Activated CD4-positive, alpha-beta memory T cell treated with anti-CD3 and anti-CD28 coated beads for 36 hours (primary cell): ENCODE measurements around the gene SNRNP35. TPM values are rescaled to one million over a fixed set of nuclear protein-coding genes. Genes with fewer than 3 reads are reported as not detected.
A peak's percentile ranks its signal among the peaks of the same experiment; 100 is the strongest.
"Not testable (repeated sequence)": the region's sequence is repeated elsewhere in the genome, so short reads cannot be mapped to it uniquely, and the experiment has no call there.

Experiments
- CTCF ChIA-PET: fragments of 350-600 bp; sonication (Branson Sonifier 250); formaldehyde crosslinking; loops from one replicate; lab custom pipeline; 2021; ENCODE audit warnings: antibody characterized with exemption, inconsistent platforms; lab: Charles Lee
- POLR2A ChIA-PET: fragments of 350-600 bp; sonication (Branson Sonifier 250); formaldehyde crosslinking; loops from one replicate; lab custom pipeline; 2021; ENCODE audit warnings: antibody characterized with exemption; lab: Charles Lee
- DNase-seq: peaks from one replicate; pipeline ENCODE4 v3.0.0-alpha.2; 2020
- H3K27ac Mint-ChIP-seq: one replicate; pipeline ENCODE4 v1.8.0; 2021; ENCODE audit warnings: mixed read lengths
- H3K27me3 Mint-ChIP-seq: one replicate; pipeline ENCODE4 v1.8.0; 2021; ENCODE audit warnings: mixed read lengths
- H3K36me3 Mint-ChIP-seq: one replicate; pipeline ENCODE4 v1.8.0; 2021; ENCODE audit warnings: mixed read lengths
- H3K4me1 Mint-ChIP-seq: one replicate; pipeline ENCODE4 v1.8.0; 2021; ENCODE audit warnings: low read depth, mixed read lengths
- H3K4me3 Mint-ChIP-seq: one replicate; pipeline ENCODE4 v1.8.0; 2021; ENCODE audit warnings: mild to moderate bottlenecking, mixed read lengths
- H3K9me3 Mint-ChIP-seq: one replicate; pipeline ENCODE4 v1.8.0; 2021; ENCODE audit warnings: mixed read lengths
- intact Hi-C: fragments of 100-400 bp; cut with micrococcal nuclease; formaldehyde crosslinking; loops from one replicate; pipeline ENCODE4 v1.15.1; 2023
- total RNA-seq, 2 experiments: library from RNA; stranded (reverse); gene quantifications; one replicate each; pipeline ENCODE4 v1.2.3, GENCODE V29; 2021

The SNRNP35 gene
- total RNA-seq, 2 experiments from 2014 or later, result 28.6 to 30.6 TPM

- H3K9me3 Mint-ChIP-seq, result no peaks in the 10 kb centered on the region
- intact Hi-C loops, result loop anchor here (10.0 kb wide), 2 partner anchors 216 to 556 kb away; partner anchors contain the start of genes MPHOSPH9, MTRFR and VPS37B
- H3K36me3 Mint-ChIP-seq, result no peaks in the 10 kb centered on the region
- peaks cover 24% of the 10 kb centered on the region for H3K4me1 Mint-ChIP-seq
- CTCF ChIA-PET, result no interaction called here
- no peak overlapping the region for H3K27ac Mint-ChIP-seq
- no peak overlapping the region for H3K4me3 Mint-ChIP-seq
- DNase-seq, result peak; percentile 8
- POLR2A ChIA-PET, result no interaction called here
- H3K27me3 Mint-ChIP-seq, result no peaks in the 10 kb centered on the region
These were observed 7.3 kb upstream of the SNRNP35 start for GRCh38 chr12:123450636-123451035.

- POLR2A ChIA-PET, result interaction anchor here (0.5 to 0.9 kb wide), 3 partner anchors 10 to 28 kb away, joined by 3 to 5 read pairs (median 4); no protein-coding TSS in a partner anchor
- H3K36me3 Mint-ChIP-seq, H3K9me3 Mint-ChIP-seq, H3K27ac Mint-ChIP-seq, H3K4me3 Mint-ChIP-seq, CTCF ChIA-PET, H3K27me3 Mint-ChIP-seq: not testable (repeated sequence)
- peak; percentile 22 for DNase-seq
- intact Hi-C loops, result loop anchor here (10.0 kb wide), 2 partner anchors 217 to 557 kb away; partner anchors contain the start of genes MPHOSPH9, MTRFR and VPS37B
- peaks cover 15% of the 10 kb centered on the region for H3K4me1 Mint-ChIP-seq
These were observed 5.7 kb upstream of the SNRNP35 start for GRCh38 chr12:123452276-123452550.

GRCh38 chr12:123453165-123453564 lies 4.8 kb upstream of the SNRNP35 start:
- Mint-ChIP-seq H3K4me3 (no peak overlapping the region), H3K9me3 (no peaks in the 10 kb centered on the region), H3K36me3 (peaks cover under 1% of the 10 kb centered on the region), H3K27ac (no peak overlapping the region), H3K4me1 (peaks cover 14% of the 10 kb centered on the region), H3K27me3 (no peaks in the 10 kb centered on the region)
- intact Hi-C loops, result loop anchor here (10.0 kb wide), 2 partner anchors 218 to 558 kb away; partner anchors contain the start of genes MPHOSPH9, MTRFR and VPS37B
- no peak for DNase-seq
- POLR2A ChIA-PET, result no interaction called here
- CTCF ChIA-PET, result no interaction called here

GRCh38 chr12:123463174-123463573 lies 5.2 kb downstream of the SNRNP35 start:
- H3K27ac Mint-ChIP-seq, H3K4me3 Mint-ChIP-seq, DNase-seq, CTCF ChIA-PET, H3K27me3 Mint-ChIP-seq, H3K9me3 Mint-ChIP-seq, intact Hi-C loops, POLR2A ChIA-PET: not testable (repeated sequence)
- peaks cover 27% of the 10 kb centered on the region for H3K4me1 Mint-ChIP-seq
- peaks cover 14% of the 10 kb centered on the region for H3K36me3 Mint-ChIP-seq

- no peaks in the 10 kb centered on the region for H3K27me3 Mint-ChIP-seq
- H3K36me3 Mint-ChIP-seq, result peaks cover 11% of the 10 kb centered on the region
- intact Hi-C loops, result no loop called here
- H3K9me3 Mint-ChIP-seq, result no peaks in the 10 kb centered on the region
- ChIA-PET POLR2A (no interaction called here), CTCF (no interaction called here)
- no peak overlapping the region for H3K4me3 Mint-ChIP-seq
- H3K4me1 Mint-ChIP-seq, result peaks cover 18% of the 10 kb centered on the region
- H3K27ac Mint-ChIP-seq, result no peak overlapping the region
- no peak for DNase-seq
These were observed 7.1 kb downstream of the SNRNP35 start for GRCh38 chr12:123465084-123465483.

GRCh38 chr12:123468786-123469185 lies 10.8 kb downstream of the SNRNP35 start:
- Mint-ChIP-seq H3K27ac (no peak overlapping the region), H3K4me1 (peaks cover 6% of the 10 kb centered on the region), H3K4me3 (no peak overlapping the region), H3K36me3 (peaks cover 13% of the 10 kb centered on the region), H3K9me3 (no peaks in the 10 kb centered on the region), H3K27me3 (no peaks in the 10 kb centered on the region)
- intact Hi-C loops, result no loop called here
- DNase-seq, result no peak
- ChIA-PET CTCF (interaction anchor here (0.6 kb wide), 2 partner anchors 9 to 121 kb away, joined by 3 to 4 read pairs; no protein-coding TSS in a partner anchor), POLR2A (no interaction called here)

GRCh38 chr12:123469978-123470377 lies 12.0 kb downstream of the SNRNP35 start:
- Mint-ChIP-seq H3K36me3 (peaks cover 15% of the 10 kb centered on the region), H3K4me3 (no peak overlapping the region), H3K27me3 (no peaks in the 10 kb centered on the region), H3K9me3 (no peaks in the 10 kb centered on the region), H3K4me1 (peaks cover 13% of the 10 kb centered on the region), H3K27ac (no peak overlapping the region)
- CTCF ChIA-PET, result interaction anchor here (1.1 kb wide), 1 partner anchor 232 kb away, joined by 3 read pairs; no protein-coding TSS in a partner anchor
- POLR2A ChIA-PET, result no interaction called here
- no peak for DNase-seq
- intact Hi-C loops, result no loop called here

GRCh38 chr12:123471374-123472068 lies 13.6 kb downstream of the SNRNP35 start:
- Mint-ChIP-seq H3K4me3 (no peak overlapping the region), H3K36me3 (peaks cover 16% of the 10 kb centered on the region), H3K27ac (no peak overlapping the region), H3K27me3 (no peaks in the 10 kb centered on the region), H3K9me3 (no peaks in the 10 kb centered on the region), H3K4me1 (peaks cover 19% of the 10 kb centered on the region)
- ChIA-PET POLR2A (no interaction called here), CTCF (no interaction called here)
- intact Hi-C loops, result no loop called here
- DNase-seq, result no peak

- no peak overlapping the region for H3K27ac Mint-ChIP-seq
- ChIA-PET POLR2A (no interaction called here), CTCF (no interaction called here)
- H3K4me3 Mint-ChIP-seq, result no peak overlapping the region
- peaks cover 23% of the 10 kb centered on the region for H3K4me1 Mint-ChIP-seq
- H3K27me3 Mint-ChIP-seq, result no peaks in the 10 kb centered on the region
- H3K9me3 Mint-ChIP-seq, result no peaks in the 10 kb centered on the region
- peaks cover 16% of the 10 kb centered on the region for H3K36me3 Mint-ChIP-seq
- intact Hi-C loops, result no loop called here
- no peak for DNase-seq
These were observed 14.5 kb downstream of the SNRNP35 start for GRCh38 chr12:123472438-123472849.

- Mint-ChIP-seq H3K27ac (peak overlapping the region; percentile 78), H3K4me1 (peaks cover 24% of the 10 kb centered on the region), H3K36me3 (peaks cover 15% of the 10 kb centered on the region), H3K9me3 (no peaks in the 10 kb centered on the region), H3K27me3 (no peaks in the 10 kb centered on the region), H3K4me3 (peak overlapping the region; percentile 30)
- no peak for DNase-seq
- ChIA-PET POLR2A (interaction anchor here (1.2 kb wide), 1 partner anchor 15 kb away, joined by 3 read pairs; no protein-coding TSS in a partner anchor), CTCF (interaction anchor here (1.0 kb wide), 1 partner anchor 15 kb away, joined by 3 read pairs; no protein-coding TSS in a partner anchor)
- intact Hi-C loops, result loop anchor here (5.0 kb wide), 1 partner anchor 108 kb away; the partner anchor contains the start of gene TMED2
These were observed 16.7 kb downstream of the SNRNP35 start for GRCh38 chr12:123474485-123475245.

- peak overlapping the region; percentile 30 for H3K4me3 Mint-ChIP-seq
- H3K9me3 Mint-ChIP-seq, result no peaks in the 10 kb centered on the region
- CTCF ChIA-PET, result interaction anchor here (1.0 kb wide), 1 partner anchor 16 kb away, joined by 3 read pairs; no protein-coding TSS in a partner anchor
- DNase-seq, result no peak
- no peaks in the 10 kb centered on the region for H3K27me3 Mint-ChIP-seq
- H3K27ac Mint-ChIP-seq, result peak overlapping the region; percentile 78
- H3K4me1 Mint-ChIP-seq, result peaks cover 27% of the 10 kb centered on the region
- H3K36me3 Mint-ChIP-seq, result peaks cover 15% of the 10 kb centered on the region
- POLR2A ChIA-PET, result no interaction called here
- intact Hi-C loops, result loop anchor here (5.0 kb wide), 1 partner anchor 107 kb away; the partner anchor contains the start of gene TMED2
These were observed 17.3 kb downstream of the SNRNP35 start for GRCh38 chr12:123475246-123475703.

- Mint-ChIP-seq H3K36me3 (peaks cover 8% of the 10 kb centered on the region), H3K4me1 (peaks cover 32% of the 10 kb centered on the region), H3K27ac (no peak overlapping the region), H3K9me3 (no peaks in the 10 kb centered on the region), H3K27me3 (no peaks in the 10 kb centered on the region), H3K4me3 (no peak overlapping the region)
- ChIA-PET CTCF (no interaction called here), POLR2A (interaction anchor here (0.6 kb wide), 1 partner anchor 16 kb away, joined by 3 read pairs; no protein-coding TSS in a partner anchor)
- no peak for DNase-seq
- intact Hi-C loops, result loop anchor here (5.0 kb wide), 1 partner anchor 104 kb away; the partner anchor contains the start of gene TMED2
These were observed 20.1 kb downstream of the SNRNP35 start for GRCh38 chr12:123478069-123478468.
